Right lobe of liver (tissue), 6 donors: ENCODE measurements around the gene NFASC. TPM values are rescaled to one million over a fixed set of nuclear protein-coding genes. Genes with fewer than 3 reads are reported as not detected.

Experiments
- ATAC-seq, 4 donors: fragments of 200-7000 bp; cut with Tn5 transposase; one replicate each; pipeline ENCODE4 v1.9.1; 2020; ENCODE audit warnings: mild to moderate bottlenecking in 4 of 4, moderate library complexity in 4 of 4
- DNase-seq, 3 donors: peaks; one replicate each; pipeline ENCODE4 v3.0.0-alpha.2; 2020
- H3K27ac ChIP-seq, 3 donors: fragments of 200-600 bp; one replicate each; pipeline ENCODE4 v1.8.0; 2022
- H3K27me3 ChIP-seq, 2 donors: fragments of 200-600 bp; one replicate each; pipeline ENCODE4 v1.8.0; 2022
- H3K36me3 ChIP-seq, 4 donors: fragments of 200-600 bp; sonication (generic) in 1 of 4; one replicate each; pipeline versions ENCODE4 v1.5.1 to v1.8.0; 2017 to 2022; ENCODE audit warnings: control low read depth in 1 of 4
- H3K4me1 ChIP-seq, 4 donors: fragments of 200-600 bp; sonication (generic) in 1 of 4; one replicate each; pipeline versions ENCODE4 v1.5.1 to v1.8.0; 2017 to 2022; ENCODE audit warnings: control low read depth in 1 of 4
- H3K4me3 ChIP-seq, 3 donors: fragments of 200-600 bp; one replicate each; pipeline ENCODE4 v1.8.0; 2022
- H3K9me3 ChIP-seq, 4 donors: fragments of 200-600 bp; sonication (generic) in 1 of 4; one replicate each; pipeline versions ENCODE4 v1.5.1 to v1.8.0; 2017 to 2022; ENCODE audit warnings: control low read depth in 1 of 4
- POLR2A ChIP-seq: fragments of 450-650 bp; IDR thresholded peaks from one replicate; pipeline ENCODE4 v1.6.1; 2017; ENCODE audit warnings: antibody characterized with exemption, mild to moderate bottlenecking
- WGBS: methylation state at CpG from one replicate; pipeline ENCODE4 v1.1.6; 2018; ENCODE audit warnings: low coverage, low lambda C conversion rate; ENCODE audit not compliant: insufficient coverage; ENCODE audit errors: missing lambda C conversion rate; 5-methylcytosine and 5-hydroxymethylcytosine counted together
- intact Hi-C, 2 donors: fragments of 100-400 bp; cut with DNase I; formaldehyde crosslinking; loops; one replicate each; pipeline versions ENCODE4 v1.11.2 to v1.14.1; 2022
- total RNA-seq, 6 experiments: library from RNA; depleted of rRNA in 2 of 6; stranded (reverse); fragments of >200 nt in 2 of 6; fragmentation: NEBNext Ultra II Directional in 3 of 6; extraction: Animal tissue kit (Norgen Biotek cat#: 25700) in 3 of 6; gene quantifications; one replicate each; pipeline versions ENCODE4 v1.1.0 to v1.2.4, GENCODE V29; 2016 to 2023
- TF ChIP-seq, protein P1 (sequence below), 4 donors: fragments of 200-600 bp in 3 of 4; fragments of 450-650 bp in 1 of 4; IDR thresholded peaks; one replicate each; pipeline versions ENCODE4 v1.5.1 to v1.8.0; 2016 to 2022; ENCODE audit warnings: antibody characterized with exemption in 4 of 4, mild to moderate bottlenecking in 2 of 4
- donor health status: DM: no; HTN: yes; CAD: no.
- donor health status: DM: no; HTN: no; CAD: no.
- donor health status: DM: no; HTN: no; CAD: no.
- donor health status: DM: no; HTN: yes; CAD: no.
- donor health status: DM: no; HTN: yes; CAD: no.

Gene NFASC
- total RNA-seq, 6 experiments from 2014 or later, result 3.2 to 7.8 (median 5.6) TPM

DNA sequence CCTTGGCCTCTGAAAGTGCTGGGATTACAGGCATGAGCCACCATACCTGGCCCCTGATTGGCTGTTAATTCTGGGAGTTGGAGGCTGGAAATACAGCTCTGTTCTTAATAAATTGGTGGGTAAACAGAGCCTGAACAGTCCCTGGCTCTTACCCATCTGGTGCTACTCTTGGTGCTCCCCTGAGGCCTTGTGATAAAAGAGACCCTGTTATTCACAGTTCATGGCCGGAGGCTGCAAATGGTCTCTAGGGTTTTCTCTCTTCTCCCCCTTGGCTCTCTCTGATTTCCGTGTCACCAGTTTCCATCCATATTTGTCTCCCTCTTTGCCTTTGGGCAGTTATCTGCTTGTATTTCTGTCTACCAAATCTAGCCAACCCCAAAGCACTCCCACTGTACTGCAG lies 17.2 kb downstream of the NFASC start:
- no peaks in the 10 kb centered on the region for H3K36me3 ChIP-seq
- H3K4me1 ChIP-seq, result peaks cover 0 to 54% (median 21%) of the 10 kb centered on the region in 4 donors
- WGBS, result 33% methylated on average over 1 of the region's 2 CpGs
- intact Hi-C loops, result no loop called here
- no peaks in the 10 kb centered on the region for H3K9me3 ChIP-seq
- no peaks in the 10 kb centered on the region for H3K27me3 ChIP-seq
- TF ChIP-seq, protein P1, sequence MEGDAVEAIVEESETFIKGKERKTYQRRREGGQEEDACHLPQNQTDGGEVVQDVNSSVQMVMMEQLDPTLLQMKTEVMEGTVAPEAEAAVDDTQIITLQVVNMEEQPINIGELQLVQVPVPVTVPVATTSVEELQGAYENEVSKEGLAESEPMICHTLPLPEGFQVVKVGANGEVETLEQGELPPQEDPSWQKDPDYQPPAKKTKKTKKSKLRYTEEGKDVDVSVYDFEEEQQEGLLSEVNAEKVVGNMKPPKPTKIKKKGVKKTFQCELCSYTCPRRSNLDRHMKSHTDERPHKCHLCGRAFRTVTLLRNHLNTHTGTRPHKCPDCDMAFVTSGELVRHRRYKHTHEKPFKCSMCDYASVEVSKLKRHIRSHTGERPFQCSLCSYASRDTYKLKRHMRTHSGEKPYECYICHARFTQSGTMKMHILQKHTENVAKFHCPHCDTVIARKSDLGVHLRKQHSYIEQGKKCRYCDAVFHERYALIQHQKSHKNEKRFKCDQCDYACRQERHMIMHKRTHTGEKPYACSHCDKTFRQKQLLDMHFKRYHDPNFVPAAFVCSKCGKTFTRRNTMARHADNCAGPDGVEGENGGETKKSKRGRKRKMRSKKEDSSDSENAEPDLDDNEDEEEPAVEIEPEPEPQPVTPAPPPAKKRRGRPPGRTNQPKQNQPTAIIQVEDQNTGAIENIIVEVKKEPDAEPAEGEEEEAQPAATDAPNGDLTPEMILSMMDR (IDR thresholded peaks at IDR 0.05), result no peak
- no peak for TF ChIP-seq POLR2A
- ATAC-seq, result peak in 1 of 4 donors; percentile 1
- peak overlapping the region in 1 of 3 donors; percentile 72 for H3K27ac ChIP-seq
- no peak for DNase-seq
- H3K4me3 ChIP-seq, result no peak overlapping the region

DNA sequence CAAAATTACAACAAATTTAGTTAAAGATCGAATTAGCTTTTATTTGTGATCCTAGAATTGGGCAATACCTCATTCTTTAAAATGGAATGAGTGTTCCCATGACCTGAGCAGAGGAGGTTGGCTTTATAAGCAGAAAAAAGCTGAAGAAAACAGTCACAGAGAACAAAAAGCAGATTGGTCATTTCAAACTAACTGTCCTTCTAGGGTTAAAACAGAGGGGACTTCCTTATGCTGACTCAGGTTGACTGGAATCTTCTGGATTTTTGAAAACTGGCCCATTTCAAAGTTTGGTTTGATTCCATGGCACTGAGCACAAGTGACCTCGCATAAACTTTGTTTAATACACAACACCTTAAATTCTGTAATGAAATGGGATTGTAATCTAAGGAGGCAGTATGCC lies 17.6 kb downstream of the NFASC start:
- no peak for TF ChIP-seq POLR2A
- TF ChIP-seq, protein P1 (IDR thresholded peaks at IDR 0.05), result no peak
- DNase-seq (no peak), ATAC-seq (peak; percentile 21 to 58 (median 30))
- H3K27ac ChIP-seq, result peak overlapping the region in 2 of 3 donors; percentile 20 to 72
- no peaks in the 10 kb centered on the region for H3K9me3 ChIP-seq
- intact Hi-C loops, result no loop called here
- no peaks in the 10 kb centered on the region for H3K36me3 ChIP-seq
- peaks cover 0 to 49% (median 19%) of the 10 kb centered on the region in 4 donors for H3K4me1 ChIP-seq
- no peak overlapping the region for H3K4me3 ChIP-seq
- 7% methylated on average over 2 of the region's 2 CpGs for WGBS
- no peaks in the 10 kb centered on the region for H3K27me3 ChIP-seq

DNA sequence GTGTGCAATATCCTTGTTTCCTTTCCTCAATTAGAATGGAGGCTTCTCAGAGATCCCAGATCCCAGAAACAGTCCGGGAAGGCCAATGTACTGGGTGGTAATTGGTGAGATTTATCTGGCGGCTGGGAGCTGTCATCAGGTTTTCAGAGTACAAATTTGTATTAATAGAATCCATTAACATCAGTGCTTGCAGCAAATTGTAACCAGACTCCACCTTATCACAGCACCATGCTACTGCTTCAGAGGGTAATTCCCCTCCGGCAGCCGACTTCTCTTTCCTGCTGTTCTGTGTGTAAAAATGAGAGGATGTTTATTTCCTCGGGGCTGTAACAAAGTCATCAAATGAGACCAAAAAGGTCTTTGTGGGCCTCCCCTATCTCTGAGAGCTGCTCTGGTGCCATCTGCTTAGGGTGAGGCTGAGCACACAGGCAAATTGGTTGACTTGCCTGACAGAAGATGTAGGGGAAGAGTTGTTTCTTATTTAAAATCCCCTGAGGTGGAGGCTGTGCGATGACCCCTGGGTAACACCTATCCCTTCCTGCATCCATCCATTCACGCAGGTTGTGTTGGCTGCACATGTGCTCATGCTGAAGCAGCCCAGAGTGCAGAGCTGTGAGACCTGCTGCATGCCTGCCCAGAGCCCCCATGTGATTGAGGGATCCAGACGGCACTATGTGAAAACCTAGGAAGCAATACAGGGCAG lies 19.2 kb downstream of the NFASC start:
- intact Hi-C loops, result no loop called here
- TF ChIP-seq, protein P1 (IDR thresholded peaks at IDR 0.05), result no peak
- no peak for TF ChIP-seq POLR2A
- ATAC-seq (no peak), DNase-seq (no peak)
- no peak overlapping the region for H3K27ac ChIP-seq
- no peaks in the 10 kb centered on the region for H3K9me3 ChIP-seq
- no peaks in the 10 kb centered on the region for H3K27me3 ChIP-seq
- H3K4me3 ChIP-seq, result no peak overlapping the region
- H3K36me3 ChIP-seq, result no peaks in the 10 kb centered on the region
- 60% methylated on average over 7 of the region's 8 CpGs for WGBS
- peaks cover 0 to 34% (median 13%) of the 10 kb centered on the region in 4 donors for H3K4me1 ChIP-seq

DNA sequence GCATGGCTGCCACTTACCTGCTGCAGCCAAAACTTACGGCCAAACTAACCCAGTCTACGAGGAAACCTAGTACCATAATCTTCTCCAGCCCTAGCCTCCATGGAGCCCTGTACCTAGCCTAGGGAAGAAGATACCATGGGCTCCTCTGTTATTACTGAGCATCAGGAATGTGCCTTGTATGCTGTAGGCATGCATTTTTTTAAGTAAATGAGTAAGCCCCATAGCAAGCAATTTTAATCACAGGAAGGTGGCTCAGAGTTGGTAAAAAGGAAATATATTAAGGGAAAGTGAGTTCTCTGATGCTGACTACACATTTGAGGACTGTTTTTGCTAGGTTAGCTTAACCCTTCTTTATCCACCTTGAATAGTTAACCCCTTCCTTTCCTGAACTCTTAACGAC lies 21.2 kb downstream of the NFASC start:
- Histone ChIP-seq H3K27me3 (no peaks in the 10 kb centered on the region), H3K9me3 (no peaks in the 10 kb centered on the region), H3K4me1 (peaks cover 0 to 20% (median 7%) of the 10 kb centered on the region in 4 donors), H3K36me3 (no peaks in the 10 kb centered on the region), H3K27ac (no peak overlapping the region), H3K4me3 (no peak overlapping the region)
- WGBS, result 33% methylated on average over 1 of the region's 3 CpGs
- intact Hi-C loops, result no loop called here
- no peak for TF ChIP-seq POLR2A
- TF ChIP-seq, protein P1 (IDR thresholded peaks at IDR 0.05), result no peak
- no peak for DNase-seq
- no peak for ATAC-seq
